Diencephalon (tissue), 1 donor: Measurements from ENCODE around the gene PYGO1. TPM values are rescaled to one million over a fixed set of nuclear protein-coding genes. Genes with fewer than 3 reads are reported as not detected.

Source experiments
- total RNA-seq: library from RNA; depleted of rRNA; stranded (reverse); fragments of >200 nt; gene quantifications from one replicate; pipeline ENCODE4 v1.2.3, GENCODE V29; 2014

PYGO1 gene
- 53.1 TPM for total RNA-seq

GRCh38 chr15:55588070-55588814 lies at the start of gene PYGO1:
TSS of gene PYGO1 (minus strand) at chr15:55588345. CDS start at chr15:55587883, 462 bp downstream.

Other genes with a start within 250 kb of the PYGO1 start
- gene CCPG1, start 180.0 kb downstream of the PYGO1 start, total RNA-seq, result 41.5 TPM
- 6.7 TPM for gene PIERCE2, start 179.8 kb downstream of the PYGO1 start, total RNA-seq
- 11.3 TPM for gene DNAAF4, start 80.1 kb downstream of the PYGO1 start, total RNA-seq
- gene PRTG, start 154.8 kb upstream of the PYGO1 start, total RNA-seq, result 8.8 TPM